Sciatic nerve (tissue), 2 donors: ENCODE data around the gene GABRG3. TPM values are rescaled to one million over a fixed set of nuclear protein-coding genes. Genes with fewer than 3 reads are reported as not detected.

Experiments
- ATAC-seq: fragments of 200-7000 bp; cut with Tn5 transposase; one replicate; pipeline ENCODE4 v1.9.1; 2020; ENCODE audit warnings: mild to moderate bottlenecking, moderate library complexity
- DNase-seq: peaks from one replicate; pipeline ENCODE4 v3.0.0-alpha.2; 2020; ENCODE audit warnings: low spot score
- intact Hi-C: fragments of 100-400 bp; cut with DNase I; formaldehyde crosslinking; loops from one replicate; pipeline ENCODE4 v1.14.2; 2022
- total RNA-seq: library from RNA; stranded (reverse); fragmentation: NEBNext Ultra II Directional; extraction: Animal tissue kit (Norgen Biotek cat#: 25700); gene quantifications from one replicate; pipeline ENCODE4 v1.2.1, GENCODE V29; 2021
- donor health status: DM: no; HTN: no; CAD: no.
- donor health status: DM: no; HTN: no; CAD: no.

The GABRG3 gene
- total RNA-seq, 1 donor from 2014 or later: not detected

GRCh38 chr15:27250223-27250622, 279.2 kb downstream of the GABRG3 start:
- intact Hi-C loops: no loop called here
- ATAC-seq: no peak
- DNase-seq: no peak

GRCh38 chr15:27254055-27254454, 283.1 kb downstream of the GABRG3 start:
- ATAC-seq: no peak

GRCh38 chr15:27254801-27255200, 283.8 kb downstream of the GABRG3 start:
- intact Hi-C loops: no loop called here
- DNase-seq: no peak
- no peak for ATAC-seq

More at GRCh38 chr15:27254055-27254454, 283.1 kb downstream of the GABRG3 start:
- intact Hi-C loops: no loop called here
- no peak for DNase-seq

GRCh38 chr15:27256446-27256845, 285.5 kb downstream of the GABRG3 start:
- no peak for DNase-seq
- intact Hi-C loops: no loop called here
- ATAC-seq: no peak

GRCh38 chr15:27258287-27258686, 287.3 kb downstream of the GABRG3 start:
- ATAC-seq: no peak
- intact Hi-C loops: no loop called here
- no peak for DNase-seq

GRCh38 chr15:27260523-27260922, 289.5 kb downstream of the GABRG3 start:
- intact Hi-C loops: no loop called here
- ATAC-seq (no peak), DNase-seq (no peak)

GRCh38 chr15:27268923-27269322, 297.9 kb downstream of the GABRG3 start:
- DNase-seq: no peak
- intact Hi-C loops: no loop called here
- ATAC-seq: no peak

GRCh38 chr15:27271258-27271657, 300.3 kb downstream of the GABRG3 start:
- intact Hi-C loops: no loop called here
- DNase-seq (no peak), ATAC-seq (no peak)

- intact Hi-C loops: no loop called here
- DNase-seq (no peak), ATAC-seq (no peak)
Observed at GRCh38 chr15:27272427-27272826, 301.4 kb downstream of the GABRG3 start.

- ATAC-seq (no peak), DNase-seq (no peak)
- intact Hi-C loops: no loop called here
Observed at GRCh38 chr15:27273506-27273905, 302.5 kb downstream of the GABRG3 start.

- intact Hi-C loops: no loop called here
- no peak for ATAC-seq
- no peak for DNase-seq
Observed at GRCh38 chr15:27278761-27279160, 307.8 kb downstream of the GABRG3 start.

- DNase-seq: no peak
Observed at GRCh38 chr15:27292641-27293040, 321.7 kb downstream of the GABRG3 start.

GRCh38 chr15:27293607-27294006, 322.6 kb downstream of the GABRG3 start:
- DNase-seq: no peak
- no peak for ATAC-seq

More at GRCh38 chr15:27292641-27293040, 321.7 kb downstream of the GABRG3 start:
- intact Hi-C loops: no loop called here
- ATAC-seq: no peak

GRCh38 chr15:27317736-27318135, 346.8 kb downstream of the GABRG3 start:
- intact Hi-C loops: no loop called here
- DNase-seq (no peak), ATAC-seq (no peak)

More at GRCh38 chr15:27293607-27294006, 322.6 kb downstream of the GABRG3 start:
- intact Hi-C loops: no loop called here

- ATAC-seq (no peak), DNase-seq (no peak)
- intact Hi-C loops: no loop called here
Observed at GRCh38 chr15:27323801-27324200, 352.8 kb downstream of the GABRG3 start.

- intact Hi-C loops: no loop called here
Observed at GRCh38 chr15:27324886-27325615, 354.1 kb downstream of the GABRG3 start.

GRCh38 chr15:27327467-27328025, 356.6 kb downstream of the GABRG3 start:
- no peak for ATAC-seq
- DNase-seq: no peak
- intact Hi-C loops: no loop called here

More at GRCh38 chr15:27324886-27325615, 354.1 kb downstream of the GABRG3 start:
- ATAC-seq (no peak), DNase-seq (no peak)

GRCh38 chr15:27328186-27328585, 357.2 kb downstream of the GABRG3 start:
- DNase-seq (no peak), ATAC-seq (no peak)
- intact Hi-C loops: no loop called here

- intact Hi-C loops: no loop called here
- ATAC-seq (no peak), DNase-seq (no peak)
Observed at GRCh38 chr15:27328608-27329007, 357.6 kb downstream of the GABRG3 start.

- ATAC-seq (no peak), DNase-seq (no peak)
- intact Hi-C loops: no loop called here
Observed at GRCh38 chr15:27330326-27330725, 359.3 kb downstream of the GABRG3 start.

- DNase-seq: no peak
- intact Hi-C loops: no loop called here
- no peak for ATAC-seq
Observed at GRCh38 chr15:27336676-27337075, 365.7 kb downstream of the GABRG3 start.
